GM21825 (cell line): Measurements from ENCODE around the gene ZNF280C.
"Not testable (repeated sequence)": the region's sequence is repeated elsewhere in the genome, so short reads cannot be mapped to it uniquely, and the experiment has no call there.

Source experiments
- ATAC-seq: cut with Tn5 transposase; IDR thresholded peaks from one replicate; pipeline ENCODE4 v1.9.1; 2021; ENCODE audit warnings: mild to moderate bottlenecking, moderate library complexity; ENCODE audit not compliant: unreplicated experiment

The ZNF280C gene

GRCh38 chrX:130268449-130269170 lies at the start of gene ZNF280C:
Gene ZNF280C, minus strand, starts transcription at chrX:130268899. Its CDS starts 8,450 bp downstream, at chrX:130260449.
- peak; percentile 95 for ATAC-seq

- no peak for ATAC-seq
Observed at GRCh38 chrX:130304587-130305368, 36.1 kb upstream of the ZNF280C start.

GRCh38 chrX:130301977-130302376 lies 33.3 kb upstream of the ZNF280C start:
- no peak for ATAC-seq

GRCh38 chrX:130301405-130301804 lies 32.7 kb upstream of the ZNF280C start:
- no peak for ATAC-seq

GRCh38 chrX:130300010-130300282 lies 31.2 kb upstream of the ZNF280C start:
- ATAC-seq = no peak

GRCh38 chrX:130299279-130300009 lies 30.7 kb upstream of the ZNF280C start:
- ATAC-seq = no peak

GRCh38 chrX:130296743-130297142 lies 28.0 kb upstream of the ZNF280C start:
- ATAC-seq = no peak

GRCh38 chrX:130296297-130296678 lies 27.6 kb upstream of the ZNF280C start:
- ATAC-seq = no peak

GRCh38 chrX:130295519-130296296 lies 27.0 kb upstream of the ZNF280C start:
- ATAC-seq = no peak

- ATAC-seq = no peak
Observed at GRCh38 chrX:130287071-130287770, 18.5 kb upstream of the ZNF280C start.

- ATAC-seq = no peak
Observed at GRCh38 chrX:130285710-130286109, 17.0 kb upstream of the ZNF280C start.

GRCh38 chrX:130285069-130285620 lies 16.4 kb upstream of the ZNF280C start:
- no peak for ATAC-seq

GRCh38 chrX:130282151-130282550 lies 13.5 kb upstream of the ZNF280C start:
- no peak for ATAC-seq

- ATAC-seq = no peak
Observed at GRCh38 chrX:130280901-130281300, 12.2 kb upstream of the ZNF280C start.

GRCh38 chrX:130272253-130272652 lies 3.6 kb upstream of the ZNF280C start:
- not testable (repeated sequence) for ATAC-seq

GRCh38 chrX:130269391-130269790 lies 692 bp upstream of the ZNF280C start:
- not testable (repeated sequence) for ATAC-seq

- ATAC-seq = peak; percentile 6
Observed at GRCh38 chrX:130267956-130268448, 697 bp downstream of the ZNF280C start.

GRCh38 chrX:130264573-130264972 lies 4.1 kb downstream of the ZNF280C start:
- no peak for ATAC-seq

- ATAC-seq = no peak
Observed at GRCh38 chrX:130263016-130263415, 5.7 kb downstream of the ZNF280C start.

GRCh38 chrX:130262231-130262630 lies 6.5 kb downstream of the ZNF280C start:
- ATAC-seq = no peak
